Measurements from ENCODE around the gene TEP1. TPM values are rescaled to one million over a fixed set of nuclear protein-coding genes. Genes with fewer than 3 reads are reported as not detected.
"Not testable (repeated sequence)": the region's sequence is repeated elsewhere in the genome, so short reads cannot be mapped to it uniquely, and the experiment has no call there.

Gene TEP1
- total RNA-seq, 2 donors from 2014 or later = 53.7 to 71.3 TPM

DNA sequence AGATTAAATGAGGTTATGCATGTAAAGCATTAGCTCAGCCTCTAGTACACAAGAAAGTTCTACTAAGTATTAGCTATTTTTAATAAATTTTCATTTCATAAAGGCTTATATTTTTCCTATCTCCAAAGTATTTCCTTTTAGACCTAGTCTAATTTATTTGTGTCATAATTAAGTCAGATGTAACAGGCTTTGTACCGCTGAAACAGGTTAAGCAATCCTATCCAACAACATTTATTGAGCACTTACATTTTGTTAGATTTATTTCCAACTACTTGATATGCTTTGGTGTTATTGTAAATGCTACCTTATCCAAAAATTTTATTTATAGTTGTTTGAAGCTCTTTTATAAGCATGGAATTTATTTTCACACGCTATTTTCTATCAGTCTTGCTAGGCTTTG, 71.7 kb downstream of the TEP1 start:
- H3K27me3 ChIP-seq = no peaks in the 10 kb centered on the region
- H3K36me3 ChIP-seq = no peaks in the 10 kb centered on the region
- no peak overlapping the region for H3K9ac ChIP-seq (ENCODE audit: low read depth in 2 of 2, low read length in 2 of 2)
- H3K4me1 ChIP-seq = no peaks in the 10 kb centered on the region
- TF ChIP-seq, protein P1, sequence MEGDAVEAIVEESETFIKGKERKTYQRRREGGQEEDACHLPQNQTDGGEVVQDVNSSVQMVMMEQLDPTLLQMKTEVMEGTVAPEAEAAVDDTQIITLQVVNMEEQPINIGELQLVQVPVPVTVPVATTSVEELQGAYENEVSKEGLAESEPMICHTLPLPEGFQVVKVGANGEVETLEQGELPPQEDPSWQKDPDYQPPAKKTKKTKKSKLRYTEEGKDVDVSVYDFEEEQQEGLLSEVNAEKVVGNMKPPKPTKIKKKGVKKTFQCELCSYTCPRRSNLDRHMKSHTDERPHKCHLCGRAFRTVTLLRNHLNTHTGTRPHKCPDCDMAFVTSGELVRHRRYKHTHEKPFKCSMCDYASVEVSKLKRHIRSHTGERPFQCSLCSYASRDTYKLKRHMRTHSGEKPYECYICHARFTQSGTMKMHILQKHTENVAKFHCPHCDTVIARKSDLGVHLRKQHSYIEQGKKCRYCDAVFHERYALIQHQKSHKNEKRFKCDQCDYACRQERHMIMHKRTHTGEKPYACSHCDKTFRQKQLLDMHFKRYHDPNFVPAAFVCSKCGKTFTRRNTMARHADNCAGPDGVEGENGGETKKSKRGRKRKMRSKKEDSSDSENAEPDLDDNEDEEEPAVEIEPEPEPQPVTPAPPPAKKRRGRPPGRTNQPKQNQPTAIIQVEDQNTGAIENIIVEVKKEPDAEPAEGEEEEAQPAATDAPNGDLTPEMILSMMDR (IDR thresholded peaks at IDR 0.05) = no peak
- no peak for DNase-seq
- no peak overlapping the region for H3K27ac ChIP-seq
- H3K4me3 ChIP-seq = no peak overlapping the region
- H3K9me3 ChIP-seq = no peaks in the 10 kb centered on the region
- intact Hi-C loops (cut with DNase I) = loop anchor here (10.0 kb wide), 1 partner anchor 123 kb away; the partner anchor contains the start of genes PIP4P1 and PNP

DNA sequence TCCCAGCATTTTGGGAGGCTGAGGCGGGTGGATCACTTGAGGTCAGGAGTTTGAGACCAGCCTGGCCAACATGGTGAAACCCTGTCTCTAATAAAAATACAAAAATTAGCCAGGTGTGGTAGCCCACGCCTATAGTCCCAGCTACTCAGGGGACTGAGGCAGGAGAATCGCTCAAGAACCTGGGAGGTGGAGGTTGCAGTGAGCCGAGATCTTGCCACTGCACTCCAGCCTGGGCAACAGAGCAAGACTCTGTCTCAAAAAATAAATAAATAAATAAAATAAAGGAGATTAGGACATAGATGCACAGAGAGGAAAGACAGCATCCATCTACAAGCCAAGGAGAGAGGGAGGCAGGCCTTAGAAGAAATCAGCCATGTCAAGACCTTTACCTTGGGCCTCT, 72.3 kb downstream of the TEP1 start:
- not testable (repeated sequence) for H3K4me1 ChIP-seq; DNase-seq; H3K27ac ChIP-seq; H3K27me3 ChIP-seq; H3K9me3 ChIP-seq; H3K9ac ChIP-seq (ENCODE audit: low read depth in 2 of 2, low read length in 2 of 2); H3K36me3 ChIP-seq; H3K4me3 ChIP-seq
- intact Hi-C loops (cut with DNase I) = loop anchor here (10.0 kb wide), 1 partner anchor 124 kb away; the partner anchor contains the start of genes PIP4P1 and PNP

DNA sequence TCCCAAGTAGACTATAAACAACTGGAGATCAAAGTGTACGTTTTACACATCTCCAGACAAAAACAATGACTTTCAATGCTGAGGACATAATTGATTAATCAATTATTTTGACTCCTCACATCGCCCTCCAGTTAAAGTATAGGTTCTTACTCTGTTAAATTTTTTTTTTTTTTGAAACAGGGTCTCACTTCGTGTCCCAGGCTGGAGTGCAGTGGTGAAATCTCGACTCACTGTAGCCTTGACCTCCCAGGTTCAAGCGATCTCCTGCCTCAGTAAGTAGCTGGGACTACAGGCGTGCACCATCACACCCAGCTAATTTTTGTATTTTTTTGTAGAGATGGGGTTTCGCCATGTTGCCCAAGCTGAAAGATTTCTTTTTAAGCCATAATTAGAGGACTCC, 79.3 kb downstream of the TEP1 start:
- Histone ChIP-seq H3K9ac (ENCODE audit: low read depth in 2 of 2, low read length in 2 of 2) (no peak overlapping the region), H3K9me3 (no peaks in the 10 kb centered on the region), H3K27me3 (no peaks in the 10 kb centered on the region), H3K36me3 (no peaks in the 10 kb centered on the region), H3K4me1 (no peaks in the 10 kb centered on the region), H3K27ac (no peak overlapping the region), H3K4me3 (no peak overlapping the region)
- intact Hi-C loops (cut with DNase I) = no loop called here
- TF ChIP-seq, protein P1 (IDR thresholded peaks at IDR 0.05) = no peak
- no peak for DNase-seq

DNA sequence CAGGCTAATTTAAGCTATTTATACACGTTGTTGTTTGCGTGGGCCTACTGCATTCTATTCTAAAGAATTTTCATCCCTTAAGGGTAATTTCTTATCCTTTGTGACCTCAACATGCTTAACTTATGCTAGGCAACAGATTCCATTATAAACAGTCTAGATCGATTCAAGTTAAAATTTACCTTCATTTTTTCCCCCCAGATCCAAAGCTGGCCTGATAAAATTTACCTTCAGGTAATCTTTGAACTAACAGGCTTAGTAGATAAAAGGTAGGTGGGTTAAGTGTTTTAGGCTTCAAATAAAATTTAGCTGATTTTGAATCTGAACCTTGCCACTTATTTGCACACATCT, 79.8 kb downstream of the TEP1 start:
- TF ChIP-seq, protein P1 (IDR thresholded peaks at IDR 0.05) = no peak
- Histone ChIP-seq H3K36me3 (no peaks in the 10 kb centered on the region), H3K9me3 (no peaks in the 10 kb centered on the region), H3K9ac (ENCODE audit: low read depth in 2 of 2, low read length in 2 of 2) (peak overlapping the region in 1 of 2 donors; percentile 90), H3K27ac (peak overlapping the region; percentile 75), H3K27me3 (no peaks in the 10 kb centered on the region), H3K4me1 (no peaks in the 10 kb centered on the region), H3K4me3 (peak overlapping the region; percentile 38)
- intact Hi-C loops (cut with DNase I) = no loop called here
- no peak for DNase-seq

DNA sequence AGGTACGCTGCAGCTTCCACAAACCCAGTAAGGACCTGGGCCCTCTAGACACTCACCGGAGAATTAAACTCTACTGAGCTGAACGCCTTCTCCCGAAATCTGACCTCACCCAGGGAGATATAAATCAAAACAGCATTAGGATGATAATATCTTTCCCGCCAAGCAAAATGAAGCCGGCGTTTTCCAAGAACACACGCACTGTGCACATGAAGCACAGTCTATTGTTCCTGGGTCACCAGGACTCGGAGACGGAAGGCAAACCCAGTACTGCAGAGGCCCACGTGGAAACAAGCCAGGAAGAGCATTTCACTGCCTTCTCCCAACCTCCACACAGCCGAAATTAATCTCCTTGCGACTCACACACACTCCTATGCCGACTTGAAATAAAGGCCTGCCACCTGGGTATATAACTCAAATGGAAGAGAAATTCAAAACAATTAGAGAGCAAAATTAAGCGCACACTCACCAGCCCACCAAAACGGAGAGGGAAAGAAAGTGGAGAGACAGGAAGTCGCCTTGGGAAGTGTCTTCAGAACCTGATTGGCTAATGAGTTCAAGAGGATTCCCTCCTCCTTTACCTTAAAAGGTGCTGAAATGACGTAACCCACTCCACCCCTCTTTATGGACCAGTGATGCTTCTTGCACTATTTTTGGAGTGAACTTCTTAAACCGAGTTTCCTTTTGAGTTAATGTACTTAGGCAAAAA, 80.4 kb downstream of the TEP1 start, which contains the start of gene CCNB1IP1:
Gene CCNB1IP1 (minus strand): TSS at position 492 of the 706 bp plus-strand sequence. CDS start 16,756 bp downstream, outside the sequence.
- intact Hi-C loops (cut with DNase I) = no loop called here
- Histone ChIP-seq H3K4me1 (no peaks in the 10 kb centered on the region), H3K36me3 (no peaks in the 10 kb centered on the region), H3K4me3 (peak within 1 kb of the TSS; percentile 38), H3K9me3 (no peaks in the 10 kb centered on the region), H3K27me3 (no peaks in the 10 kb centered on the region), H3K9ac (ENCODE audit: low read depth in 2 of 2, low read length in 2 of 2) (peak within 1 kb of the TSS; percentile 41 to 90), H3K27ac (peak within 1 kb of the TSS; percentile 75)
- peak; percentile 81 for DNase-seq
- TF ChIP-seq, protein P1 (IDR thresholded peaks at IDR 0.05) = no peak

DNA sequence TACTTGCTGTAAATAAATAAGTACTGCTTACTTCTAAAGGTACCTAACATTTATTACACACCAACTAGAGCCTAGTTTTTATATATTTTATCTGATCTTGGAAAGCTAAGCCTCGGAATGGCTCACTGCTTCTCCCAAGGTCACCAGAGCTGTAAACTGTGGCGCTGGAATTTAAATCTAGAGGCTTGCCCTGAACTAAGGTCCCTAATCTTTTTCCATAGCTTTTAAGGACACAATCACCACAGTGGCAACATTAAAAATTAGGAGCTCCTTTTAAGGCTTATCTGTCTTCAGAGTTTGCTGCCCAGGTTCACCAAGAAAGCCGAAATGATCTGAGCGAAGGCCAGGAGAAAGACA, 80.9 kb downstream of the TEP1 start:
- no peaks in the 10 kb centered on the region for H3K9me3 ChIP-seq
- no peaks in the 10 kb centered on the region for H3K4me1 ChIP-seq
- DNase-seq = peak; percentile 36
- no peaks in the 10 kb centered on the region for H3K27me3 ChIP-seq
- intact Hi-C loops (cut with DNase I) = no loop called here
- H3K9ac ChIP-seq (ENCODE audit: low read depth in 2 of 2, low read length in 2 of 2) = peak overlapping the region; percentile 41 to 90
- TF ChIP-seq, protein P1 (IDR thresholded peaks at IDR 0.05) = no peak
- no peaks in the 10 kb centered on the region for H3K36me3 ChIP-seq
- peak overlapping the region; percentile 38 for H3K4me3 ChIP-seq
- peak overlapping the region; percentile 75 for H3K27ac ChIP-seq
